ENCODE measurements around the gene TUBGCP3.
A peak's percentile ranks its signal among the peaks of the same experiment; 100 is the strongest.

Gene TUBGCP3

DNA sequence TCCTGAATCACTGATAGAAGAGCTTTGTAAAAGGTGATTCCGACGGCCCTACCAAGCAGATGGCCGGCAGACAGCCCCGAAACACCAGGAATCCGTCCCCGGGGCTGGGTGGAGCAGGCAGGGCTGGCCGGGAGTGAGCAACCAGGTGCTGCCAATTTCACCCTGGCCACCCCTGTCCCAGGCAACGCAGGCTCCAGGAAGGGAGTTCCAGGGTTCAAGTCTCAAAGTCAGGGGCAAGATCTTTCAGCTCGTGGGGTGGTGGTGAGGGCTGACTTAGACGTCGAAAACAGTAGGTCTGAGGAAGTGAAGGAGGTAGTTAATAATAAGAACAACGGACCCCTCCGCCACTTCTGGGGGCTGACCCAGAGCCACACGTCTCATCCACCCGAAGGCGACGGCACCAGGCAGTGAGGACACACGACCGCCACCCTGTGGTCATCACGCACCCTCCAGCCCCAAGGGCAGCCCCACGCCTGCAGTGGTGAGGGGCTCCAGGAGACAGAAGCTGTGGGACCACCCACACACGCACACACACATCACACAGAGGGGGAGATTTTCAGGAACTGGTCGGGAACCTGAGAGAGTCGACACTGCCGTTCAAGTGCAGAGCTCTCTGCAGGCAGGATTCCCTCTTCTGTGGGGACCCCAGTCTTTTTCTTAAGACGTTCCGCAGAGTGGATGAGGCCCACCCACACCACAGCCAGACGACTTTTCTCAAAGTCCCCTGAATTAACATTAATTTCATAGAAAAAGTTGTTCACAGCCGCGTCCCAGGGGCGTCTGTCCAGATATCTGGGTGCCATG, 144.6 kb downstream of the TUBGCP3 start:
- TF ChIP-seq CTCF (IDR thresholded peaks at IDR 0.05; ENCODE audit: low read depth, low read length): peak; percentile 35
- H3K4me3 ChIP-seq (ENCODE audit: low read depth, low read length): no peak overlapping the region

DNA sequence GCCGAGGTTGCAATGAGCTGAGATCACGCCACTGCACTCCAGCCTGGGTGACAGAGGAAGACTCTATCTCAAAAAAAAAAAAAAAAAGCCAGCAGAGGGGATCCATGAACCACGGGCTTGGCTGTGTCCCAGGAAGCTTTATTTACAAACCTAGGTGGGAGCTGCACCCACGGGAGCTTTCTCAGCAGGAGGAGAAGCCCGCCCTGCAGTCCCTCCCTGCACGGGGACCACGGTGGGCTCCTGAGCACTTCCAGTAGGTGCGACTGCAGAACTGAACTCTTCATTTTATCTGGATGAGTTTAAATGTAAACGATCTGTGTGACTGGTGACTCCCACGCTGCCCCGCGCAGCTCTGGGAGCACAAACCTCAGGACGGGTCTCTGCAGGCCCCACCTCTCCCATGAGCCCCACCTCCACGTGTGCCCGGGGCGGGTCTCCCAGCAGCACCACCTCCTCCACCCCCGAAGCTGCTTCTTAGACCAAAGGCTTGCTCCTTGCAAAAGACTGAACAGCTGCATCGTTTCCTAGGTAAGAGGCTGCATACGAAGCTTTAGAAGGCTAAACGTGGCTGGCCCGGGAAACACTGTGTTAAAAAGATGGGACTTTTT, 145.4 kb downstream of the TUBGCP3 start:
- H3K4me3 ChIP-seq (ENCODE audit: low read depth, low read length): no peak overlapping the region
- no peak for TF ChIP-seq CTCF (IDR thresholded peaks at IDR 0.05; ENCODE audit: low read depth, low read length)

DNA sequence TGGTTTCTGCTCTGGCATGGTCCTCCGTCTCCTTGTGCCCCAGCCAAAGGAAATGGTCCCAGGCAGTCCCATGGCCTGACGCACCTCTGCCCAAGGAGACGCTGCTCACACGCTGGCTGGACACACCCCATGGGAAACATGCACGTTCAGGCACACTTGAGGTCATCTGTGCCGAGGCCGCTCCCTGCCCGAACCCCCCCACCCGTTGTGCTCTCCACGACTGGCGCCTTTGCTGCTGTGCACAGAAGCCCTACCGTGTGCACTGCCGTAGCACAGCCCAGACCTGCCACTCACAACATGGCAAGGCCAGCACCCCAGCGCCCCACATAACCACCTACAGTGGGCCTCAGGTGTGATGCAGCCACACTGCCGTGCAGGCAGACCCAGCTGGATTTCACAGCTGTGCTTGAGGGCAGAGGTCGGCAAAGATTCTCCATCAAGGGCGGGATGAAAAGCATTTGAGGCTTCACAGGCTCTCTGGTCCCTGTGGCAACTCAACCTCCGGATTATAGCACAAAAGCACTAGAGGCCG, 146.1 kb downstream of the TUBGCP3 start:
- no peak for TF ChIP-seq CTCF (IDR thresholded peaks at IDR 0.05; ENCODE audit: low read depth, low read length)

DNA sequence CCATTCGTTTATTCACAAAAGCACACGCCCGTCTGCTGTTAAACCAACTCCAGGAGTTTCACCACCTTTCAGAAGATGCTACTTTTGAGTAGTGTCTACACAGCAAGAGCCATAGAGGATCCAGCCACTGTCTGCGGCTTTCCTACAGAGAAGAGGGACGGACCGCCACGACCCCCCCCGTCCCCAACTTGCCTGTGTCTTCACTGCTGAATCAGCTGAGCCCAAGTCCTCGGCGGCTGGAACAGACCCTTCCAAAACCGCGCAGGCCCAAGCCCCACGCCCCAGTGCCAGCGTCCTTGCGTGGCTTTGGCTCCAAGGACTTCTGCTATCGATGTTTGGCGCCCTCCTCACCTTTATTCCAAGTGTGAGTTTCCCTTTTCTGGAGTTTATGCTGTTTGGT, 146.7 kb downstream of the TUBGCP3 start:
- no peak for TF ChIP-seq CTCF (IDR thresholded peaks at IDR 0.05; ENCODE audit: low read depth, low read length)
- H3K4me3 ChIP-seq (ENCODE audit: low read depth, low read length): no peak overlapping the region

More for the DNA sequence above, 146.1 kb downstream of the TUBGCP3 start:
- no peak overlapping the region for H3K4me3 ChIP-seq (ENCODE audit: low read depth, low read length)

DNA sequence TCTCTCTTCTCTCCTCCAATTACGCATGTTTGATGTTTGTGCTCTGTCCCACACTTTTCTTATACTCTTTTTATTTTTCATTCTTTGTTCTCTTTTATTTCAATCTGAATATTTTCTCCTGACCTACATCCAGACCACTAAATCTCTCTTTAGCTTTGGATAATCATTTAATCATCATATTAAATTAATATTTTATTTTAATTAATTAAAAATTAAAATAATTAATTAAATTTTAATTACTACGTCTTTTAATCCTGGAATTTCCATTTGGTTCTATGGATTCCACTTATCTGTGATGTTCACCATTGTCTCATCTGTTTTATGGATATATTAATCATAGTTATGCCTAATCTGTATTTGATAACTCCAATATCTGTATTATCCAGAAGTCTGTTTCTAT, 149.4 kb downstream of the TUBGCP3 start:
- no peak overlapping the region for H3K4me3 ChIP-seq (ENCODE audit: low read depth, low read length)
- TF ChIP-seq CTCF (IDR thresholded peaks at IDR 0.05; ENCODE audit: low read depth, low read length): no peak

DNA sequence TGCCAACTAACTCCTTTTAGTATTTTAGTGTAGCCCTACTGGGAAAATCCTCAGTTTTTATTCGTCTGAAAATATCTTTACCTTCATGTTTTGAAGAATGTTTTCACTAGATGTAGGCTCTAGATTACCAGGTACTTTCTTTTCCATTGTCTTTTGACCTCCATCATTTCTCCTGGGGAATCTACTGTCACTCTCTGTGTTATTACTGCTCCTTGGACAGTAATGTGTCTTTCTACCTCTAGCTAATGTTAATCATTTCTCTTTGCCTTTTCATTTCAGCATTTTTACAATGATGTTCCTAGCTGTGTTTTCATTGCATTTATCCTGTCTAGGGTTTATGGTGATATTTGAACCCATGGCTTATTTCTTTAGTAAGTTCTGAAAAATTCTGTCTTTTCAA, 149.9 kb downstream of the TUBGCP3 start:
- TF ChIP-seq CTCF (IDR thresholded peaks at IDR 0.05; ENCODE audit: low read depth, low read length): no peak

GRCh38 chr13:112435973-112436372, 152.0 kb downstream of the TUBGCP3 start:
- H3K4me3 ChIP-seq (ENCODE audit: low read depth, low read length): no peak overlapping the region
- TF ChIP-seq CTCF (IDR thresholded peaks at IDR 0.05; ENCODE audit: low read depth, low read length): no peak

More for the DNA sequence above, 149.9 kb downstream of the TUBGCP3 start:
- H3K4me3 ChIP-seq (ENCODE audit: low read depth, low read length): no peak overlapping the region

All from WI38 (cell line).